GM12878 (cell line): ENCODE data around the gene MICAL3. TPM values are rescaled to one million over a fixed set of nuclear protein-coding genes. Genes with fewer than 3 reads are reported as not detected.

ENCODE experiments used
- ATAC-seq: fragments of 200-7000 bp; cut with Tn5 transposase; 3 replicates; pipeline ENCODE4 v1.9.1; 2020; ENCODE audit warnings: mild to moderate bottlenecking, moderate library complexity
- BruUV-seq: library from RNA; stranded (reverse); fragments of 400-500 nt; replicated peaks from 2 replicates; lab custom pipeline; 2021; lab: Mats Ljungman, UMichigan
- CTCF ChIA-PET: fragments of 300-600 bp; sonication (Branson Sonifier 250); formaldehyde crosslinking; extraction: SDS; loops from one replicate; lab custom pipeline; 2021; ENCODE audit warnings: inconsistent platforms; lab: Yijun Ruan, JAX
- POLR2A ChIA-PET: fragments of 350-600 bp; formaldehyde crosslinking; extraction: SDS; loops from one replicate; lab custom pipeline; 2021; ENCODE audit warnings: inconsistent platforms; lab: Charles Lee
- RAD21 ChIA-PET: fragments of 300-600 bp; sonication (Branson Sonifier 250); formaldehyde crosslinking; loops from one replicate; lab custom pipeline; 2023; ENCODE audit warnings: antibody characterized with exemption; ENCODE audit not compliant: unreplicated experiment; lab: Charles Lee
- SMC1A ChIA-PET: fragments of 300-600 bp; sonication (Branson Sonifier 250); formaldehyde crosslinking; loops from one replicate; lab custom pipeline; 2023; ENCODE audit not compliant: unreplicated experiment, uncharacterized antibody; lab: Charles Lee
- DNase-seq: peaks from one replicate; pipeline ENCODE4 v3.0.0-alpha.2; 2011; ENCODE audit warnings: low read depth, low spot score
- FAIRE-seq: peaks from 3 replicates; lab custom pipeline; 2011; peaks lifted over from hg19 to GRCh38; lab: Jason Lieb, UNC
- H2AFZ ChIP-seq: 2 replicates; pipeline ENCODE4 v1.6.0; 2011; ENCODE audit warnings: low read depth, low read length, control low read depth; ENCODE audit not compliant: control insufficient read depth
- H3K27ac ChIP-seq: 2 replicates; pipeline ENCODE4 v1.5.1; 2011; ENCODE audit warnings: control low read depth; ENCODE audit not compliant: control insufficient read depth, insufficient read depth
- H3K27me3 ChIP-seq, 2 experiments: replicated peaks in 1 of 2; 2 replicates each; pipeline versions ENCODE4 v1.6.0 to v1.6.1; 2011; ENCODE audit warnings: low read length in 1 of 2; ENCODE audit not compliant: control insufficient read depth in 2 of 2, insufficient read depth in 2 of 2
- H3K36me3 ChIP-seq, 2 experiments: 2 replicates each; pipeline ENCODE4 v1.5.1; 2011; ENCODE audit warnings: low read length in 1 of 2; ENCODE audit not compliant: control insufficient read depth in 2 of 2, insufficient read depth in 2 of 2
- H3K4me1 ChIP-seq: 2 replicates; pipeline ENCODE4 v1.6.1; 2011; ENCODE audit warnings: mild to moderate bottlenecking, low read length, moderate library complexity, mixed read lengths; ENCODE audit not compliant: control insufficient read depth, insufficient read depth
- H3K4me2 ChIP-seq: 2 replicates; pipeline ENCODE4 v1.6.0; 2011; ENCODE audit warnings: control low read depth; ENCODE audit not compliant: control insufficient read depth, insufficient read depth
- H3K4me3 ChIP-seq: fragments of 200-600 bp; sonication (generic); 2 replicates; pipeline ENCODE4 v1.5.1; 2016
- H3K79me2 ChIP-seq: 2 replicates; pipeline ENCODE4 v1.6.0; 2011; ENCODE audit warnings: low read length; ENCODE audit not compliant: control insufficient read depth, insufficient read depth
- H3K9ac ChIP-seq: 2 replicates; pipeline ENCODE4 v1.8.0; 2011; ENCODE audit warnings: low read length, control low read depth, mixed read lengths; ENCODE audit not compliant: control insufficient read depth, insufficient read depth
- H3K9me3 ChIP-seq: replicated peaks from 3 replicates; pipeline ENCODE4 v1.5.1; 2011; ENCODE audit warnings: mild to moderate bottlenecking, low read length; ENCODE audit not compliant: control insufficient read depth, insufficient read depth
- H4K20me1 ChIP-seq: 2 replicates; pipeline ENCODE4 v1.6.0; 2011; ENCODE audit not compliant: control insufficient read depth, insufficient read depth
- SMARCA5 ChIP-seq: fragments of 450-650 bp; IDR thresholded peaks from 2 replicates; pipeline ENCODE4 v1.6.1; 2017; ENCODE audit warnings: mild to moderate bottlenecking
- SRF ChIP-seq, 2 experiments: IDR thresholded peaks; 2 replicates each; pipeline ENCODE4 v1.6.1; 2011; ENCODE audit warnings: low read depth in 2 of 2, low read length in 2 of 2, mild to moderate bottlenecking in 1 of 2, moderate library complexity in 1 of 2
- WGBS: methylation state at CpG from one replicate; pipeline ENCODE4 v1.1.6; 2016; ENCODE audit warnings: low lambda C conversion rate; ENCODE audit not compliant: insufficient replicate concordance, insufficient coverage; ENCODE audit errors: missing lambda C conversion rate; 5-methylcytosine and 5-hydroxymethylcytosine counted together
- in situ Hi-C: fragments of 300-500 bp; cut with MboI; formaldehyde crosslinking; loops from 9 replicates; pipeline ENCODE4 v1.14.3; 2018; ENCODE audit warnings: mixed read lengths
- intact Hi-C: fragments of 100-400 bp; cut with micrococcal nuclease; formaldehyde crosslinking; loops from one replicate; pipeline ENCODE4 v1.14.2; 2022; ENCODE audit not compliant: unreplicated experiment
- polyA plus RNA-seq, 11 experiments: library from polyadenylated mRNA; depleted of rRNA in 4 of 11; unstranded in 6 of 11; stranded (reverse) in 5 of 11; fragments of >200 nt; fragmentation: Nextera tagmentation in 4 of 11; fragmentation: Illumina TruSeq in 1 of 11; extraction: Ambion mirVana in 4 of 11; extraction: Trizol in 1 of 11; gene quantifications; 1 replicate in 1 of 11; 2 replicates in 10 of 11; pipeline versions ENCODE4 v1.2.1 to v1.2.3, GENCODE V29; 2011 to 2016; ENCODE audit warnings: inconsistent platforms in 2 of 11, missing spikeins in 2 of 11, low read depth in 1 of 11
- total RNA-seq, 4 experiments: library from RNA; depleted of rRNA in 3 of 4; stranded (reverse); fragments of >200 nt in 3 of 4; fragmentation: Illumina TruSeq in 1 of 4; extraction: Trizol in 1 of 4; gene quantifications; 2 replicates each; pipeline versions ENCODE4 v1.2.1 to v1.2.3, GENCODE V29; 2013 to 2021

The MICAL3 gene
- total and polyA plus RNA-seq, 10 of the 15 experiments (the other 5 are each of a cell fraction or from before 2014, with no cell fraction given): 2.6 to 92.2 (median 24.0) TPM

GRCh38 chr22:17922925-17923903 is 101.1 kb downstream of the MICAL3 start:
- intact Hi-C loops: no loop called here
- no peak overlapping the region for H3K9ac ChIP-seq
- no peaks in the 10 kb centered on the region for H3K27me3 ChIP-seq
- ChIA-PET POLR2A (no interaction called here), CTCF (interaction anchor here (1.1 kb wide), 1 partner anchor 153 kb away, joined by 3 read pairs; no protein-coding TSS in a partner anchor)
- 0 out of 2 replicates have a peak, but pooled peaks cover 7% of the 10 kb centered on the region for H4K20me1 ChIP-seq
- no peak for DNase-seq
- H3K4me2 ChIP-seq: no peak overlapping the region
- TF ChIP-seq SRF (IDR thresholded peaks at IDR 0.05; ENCODE audit: low read depth in 2 of 2, low read length in 2 of 2) (no peak), SMARCA5 (no peak)
- TF ChIP-seq, all 136 proteins: peak for 0
- Histone ChIP-seq H3K4me1 (peaks cover 16% of the 10 kb centered on the region), H3K9me3 (no peaks in the 10 kb centered on the region), H2AFZ (no peak overlapping the region), H3K36me3 (no peaks in the 10 kb centered on the region; a peak in 1 of 4 replicates), H3K4me3 (no peak overlapping the region), H3K79me2 (peaks cover 11% of the 10 kb centered on the region), H3K27ac (no peak overlapping the region)
- no TSS peak for BruUV-seq
- FAIRE-seq (no peak), ATAC-seq (no peak)
- ChIA-PET RAD21 (interaction anchor here (1.2 kb wide), 1 partner anchor 153 kb away, joined by 6 read pairs; no protein-coding TSS in a partner anchor), SMC1A (interaction anchor here (0.7 to 1.7 kb wide), 3 partner anchors 19 to 153 kb away, joined by 3 to 9 read pairs (median 3); no protein-coding TSS in a partner anchor)
- 47% methylated on average over 2 of the region's 2 CpGs for WGBS
- in situ Hi-C loops: no loop called here
